Umbilical cord (tissue), 2 donors: Measurements from ENCODE around the gene ENKUR. TPM values are rescaled to one million over a fixed set of nuclear protein-coding genes. Genes with fewer than 3 reads are reported as not detected.
"Not testable (repeated sequence)": the region's sequence is repeated elsewhere in the genome, so short reads cannot be mapped to it uniquely, and the experiment has no call there.

Source experiments
- DNase-seq: peaks from one replicate; pipeline ENCODE4 v3.0.0-alpha.2; 2015; ENCODE audit warnings: low spot score
- total RNA-seq: library from RNA; depleted of rRNA; stranded (reverse); fragments of >200 nt; gene quantifications from one replicate; pipeline ENCODE4 v1.2.3, GENCODE V29; 2014; ENCODE audit warnings: low replicate concordance; ENCODE audit not compliant: insufficient read depth

Gene ENKUR
- total RNA-seq, 1 donor from 2014 or later: 2.9 TPM

DNA sequence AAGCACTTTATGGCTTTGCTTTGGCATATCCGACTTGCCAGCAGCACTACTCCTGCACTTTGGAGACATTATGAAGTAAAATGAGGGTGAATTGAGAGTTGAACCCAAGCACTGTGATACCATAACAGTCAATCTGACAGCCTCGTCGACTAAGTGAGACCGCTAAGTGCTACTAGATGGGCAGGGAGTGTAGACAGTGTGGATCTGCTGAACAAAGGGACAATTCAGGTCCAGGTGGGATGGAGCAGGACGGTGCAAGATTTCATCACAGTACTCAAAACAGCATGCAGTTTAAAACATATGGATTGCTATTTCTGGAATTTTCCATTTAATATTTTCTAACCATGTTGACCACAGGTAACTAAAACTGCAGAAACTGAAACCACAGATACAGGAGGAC, 42.8 kb downstream of the ENKUR start:
- no peak for DNase-seq

DNA sequence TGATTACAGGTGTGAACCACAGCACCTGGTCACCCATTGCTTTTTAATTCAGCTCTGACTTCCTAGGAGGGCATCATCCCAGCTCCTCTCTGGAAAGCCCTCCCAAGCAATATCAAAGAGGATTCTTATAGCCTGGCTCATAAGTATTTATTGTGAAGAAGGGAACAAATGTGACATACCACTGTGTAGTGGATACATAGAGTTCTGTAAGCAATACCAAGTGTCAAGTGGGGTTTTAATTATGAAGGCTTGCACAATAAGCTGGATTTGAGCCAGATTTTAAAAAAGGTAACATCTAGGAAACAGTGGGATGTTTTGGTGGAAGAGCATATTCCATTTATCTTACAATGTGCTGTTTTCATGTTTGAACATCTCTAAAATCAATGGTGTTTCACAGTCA, 44.6 kb downstream of the ENKUR start:
- no peak for DNase-seq

DNA sequence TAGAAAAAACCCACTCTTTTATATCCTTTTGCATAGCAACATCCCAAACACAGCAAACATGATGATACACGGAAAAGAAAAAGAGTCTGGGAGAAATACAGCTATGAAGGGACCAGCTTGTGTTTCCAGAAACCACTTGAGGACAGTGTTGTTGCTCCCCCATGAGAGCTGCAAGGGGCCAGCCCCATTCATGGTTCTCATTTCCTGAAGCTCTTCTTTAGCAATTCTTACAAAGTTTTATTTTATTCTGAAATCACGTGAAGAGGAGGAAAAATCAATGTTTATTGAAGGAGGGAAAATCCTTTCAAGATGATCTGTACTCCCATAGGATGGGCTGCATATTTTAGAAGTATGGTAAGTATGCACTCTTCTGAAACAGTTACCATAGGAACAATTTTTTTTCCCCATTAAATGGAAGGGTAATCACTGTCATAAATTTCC, 46.1 kb downstream of the ENKUR start:
- peak; percentile 57 for DNase-seq

DNA sequence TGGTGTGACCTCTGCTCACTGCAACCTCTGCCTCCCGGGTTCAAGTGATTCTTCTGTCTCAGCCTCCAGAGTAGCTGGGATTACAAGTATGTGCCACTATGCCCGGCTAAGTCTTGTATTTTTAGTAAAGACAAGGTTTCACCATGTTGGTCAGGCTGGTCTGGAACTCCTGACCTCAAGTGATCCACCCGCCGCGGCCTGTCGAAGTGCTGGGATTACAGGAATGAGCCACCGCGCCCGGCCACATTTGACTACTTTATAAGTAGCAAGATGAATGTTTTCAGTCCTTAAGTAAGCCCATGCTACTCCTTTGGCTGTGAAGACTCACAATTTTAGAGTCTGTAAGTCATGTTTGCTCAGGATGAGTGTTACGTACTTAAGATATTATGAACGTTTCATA, 47.0 kb downstream of the ENKUR start:
- DNase-seq: not testable (repeated sequence)

DNA sequence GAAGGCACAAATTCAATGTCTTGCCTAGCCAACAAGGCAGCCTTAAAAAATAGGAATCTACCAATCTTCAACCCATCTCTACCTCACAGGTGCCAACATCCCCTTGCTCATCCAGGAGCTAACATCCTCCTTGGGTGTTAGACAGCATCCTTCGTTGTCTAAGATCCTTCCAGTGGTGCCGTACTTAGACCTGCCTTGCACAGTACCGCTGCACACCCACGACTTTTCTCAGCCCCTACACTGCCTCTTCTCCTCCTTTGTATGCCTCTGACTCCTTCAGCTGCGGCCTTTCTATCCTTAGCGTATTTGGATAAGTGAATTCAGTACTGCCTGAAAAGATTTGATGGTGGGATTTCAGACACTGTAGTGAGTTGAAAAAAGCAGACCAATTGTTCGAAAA, 47.6 kb downstream of the ENKUR start:
- no peak for DNase-seq

DNA sequence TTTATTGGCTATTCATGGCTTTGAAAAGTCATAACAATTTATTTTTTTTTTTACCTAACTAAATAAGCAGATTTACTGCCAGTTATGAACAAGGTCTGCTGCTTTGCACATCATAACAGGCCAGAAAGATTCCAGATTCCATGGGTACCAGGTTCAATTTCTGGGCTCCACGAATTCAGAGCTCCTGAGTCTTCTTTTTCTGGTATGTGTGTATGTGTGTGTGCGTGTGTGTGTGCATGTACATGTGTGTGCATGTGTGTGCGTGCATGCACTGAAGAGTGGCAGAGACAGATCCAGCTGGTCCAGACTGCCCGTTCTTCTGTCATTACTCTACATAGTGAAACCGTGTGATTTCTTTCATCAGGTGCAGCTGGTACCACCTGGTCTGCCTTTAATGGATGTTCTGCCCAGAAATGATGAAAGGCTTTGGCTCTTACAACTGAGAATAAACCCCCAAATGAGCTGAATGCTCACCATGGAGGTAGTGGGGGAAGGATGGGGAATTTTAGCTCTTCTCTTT, 48.9 kb downstream of the ENKUR start:
- DNase-seq: no peak

DNA sequence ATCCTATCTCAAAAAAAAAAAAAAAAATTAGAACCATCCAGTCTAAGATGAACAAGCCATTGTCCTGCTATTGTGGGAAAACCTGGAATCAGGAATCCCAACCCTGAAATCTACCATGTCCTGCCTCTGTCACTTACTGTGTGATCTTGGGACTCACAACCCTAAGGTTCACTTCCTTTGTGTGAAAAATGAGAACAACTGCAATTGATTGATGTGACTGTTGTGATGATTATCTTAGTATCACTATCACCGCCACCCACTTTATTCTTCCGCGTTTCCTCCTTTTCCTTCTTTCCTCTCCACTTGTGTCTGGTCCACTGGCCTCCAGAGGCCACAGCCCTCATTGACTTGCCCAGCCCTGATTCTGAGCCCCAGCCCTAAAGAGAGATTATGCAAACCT, 50.9 kb downstream of the ENKUR start:
- no peak for DNase-seq

DNA sequence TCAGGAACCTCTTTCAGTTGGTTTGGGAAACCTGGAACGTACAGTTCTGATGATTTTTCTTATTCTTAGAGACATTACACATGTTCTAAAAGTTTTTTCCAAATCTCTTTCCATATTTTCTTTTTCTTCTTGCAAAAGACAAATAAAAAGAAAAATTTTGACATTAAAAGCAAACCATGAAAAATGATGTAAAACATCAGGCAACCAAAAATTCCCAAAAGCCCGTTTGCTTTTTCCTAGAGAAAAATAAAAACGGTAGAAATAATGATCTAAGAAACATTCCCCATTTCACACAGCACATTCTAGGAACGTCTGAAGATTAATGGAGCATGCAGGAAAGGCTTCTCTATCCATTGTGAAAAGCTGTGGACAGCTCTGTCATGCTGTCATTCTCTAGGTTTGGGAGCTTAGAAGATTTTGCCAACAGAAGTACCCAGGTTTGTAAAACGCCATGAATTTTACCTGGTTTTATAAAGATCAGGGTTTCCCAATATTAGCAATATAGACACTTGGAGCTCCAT, 52.4 kb downstream of the ENKUR start:
- no peak for DNase-seq

DNA sequence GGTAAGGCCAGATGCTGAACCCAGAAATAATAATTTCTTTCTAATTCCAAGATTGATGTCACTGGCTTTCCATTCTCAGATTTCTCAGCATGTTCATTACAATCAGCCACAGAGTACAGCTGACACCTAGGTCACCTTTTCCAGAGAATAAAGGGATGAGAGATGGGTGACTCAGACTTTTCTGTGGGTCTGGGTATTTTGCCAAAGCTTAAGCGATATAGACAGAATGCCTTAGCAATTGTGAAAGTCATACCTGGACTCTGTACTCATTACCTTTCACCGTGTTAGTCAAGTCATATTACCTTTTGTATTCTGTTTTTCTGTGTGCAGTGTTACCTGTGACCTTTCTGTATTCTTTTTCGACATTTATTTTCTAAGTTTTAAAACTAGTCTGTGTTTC, 53.0 kb downstream of the ENKUR start:
- no peak for DNase-seq

DNA sequence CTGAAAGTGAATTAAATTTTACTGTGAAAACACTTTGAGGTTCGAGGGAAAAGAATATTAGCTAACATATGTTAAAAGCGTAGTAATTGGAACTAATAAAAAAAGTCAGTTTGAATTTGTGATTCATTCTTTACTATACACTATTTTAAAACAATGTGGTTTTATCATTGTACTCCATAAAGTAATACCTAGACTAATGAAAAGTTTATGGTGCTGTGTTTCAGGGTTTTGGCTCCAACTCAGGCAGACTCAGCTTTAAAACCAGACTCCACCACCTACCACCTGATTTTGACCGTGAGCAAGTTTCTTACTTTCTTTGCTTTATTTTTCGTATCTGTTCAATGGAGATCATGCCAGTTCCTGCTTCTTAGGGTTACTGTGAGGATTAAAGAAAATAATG, 54.4 kb downstream of the ENKUR start:
- no peak for DNase-seq

DNA sequence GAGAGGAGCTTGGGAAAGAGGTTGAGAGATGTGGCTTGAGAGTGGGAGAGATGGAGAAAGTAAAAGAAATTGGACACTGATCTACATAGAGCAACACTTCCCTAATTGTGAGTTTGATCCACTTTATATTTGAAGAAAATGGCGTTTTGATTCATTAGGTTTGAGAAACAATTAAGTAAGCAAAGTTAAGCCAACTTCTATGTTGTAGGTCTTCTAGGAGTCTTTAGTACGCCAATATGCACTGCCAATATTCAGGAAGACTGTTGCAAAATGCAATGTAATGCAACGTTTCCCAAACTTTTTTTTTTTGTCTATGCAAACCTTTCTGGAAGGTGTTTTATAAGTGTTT, 56.6 kb downstream of the ENKUR start:
- DNase-seq: no peak

DNA sequence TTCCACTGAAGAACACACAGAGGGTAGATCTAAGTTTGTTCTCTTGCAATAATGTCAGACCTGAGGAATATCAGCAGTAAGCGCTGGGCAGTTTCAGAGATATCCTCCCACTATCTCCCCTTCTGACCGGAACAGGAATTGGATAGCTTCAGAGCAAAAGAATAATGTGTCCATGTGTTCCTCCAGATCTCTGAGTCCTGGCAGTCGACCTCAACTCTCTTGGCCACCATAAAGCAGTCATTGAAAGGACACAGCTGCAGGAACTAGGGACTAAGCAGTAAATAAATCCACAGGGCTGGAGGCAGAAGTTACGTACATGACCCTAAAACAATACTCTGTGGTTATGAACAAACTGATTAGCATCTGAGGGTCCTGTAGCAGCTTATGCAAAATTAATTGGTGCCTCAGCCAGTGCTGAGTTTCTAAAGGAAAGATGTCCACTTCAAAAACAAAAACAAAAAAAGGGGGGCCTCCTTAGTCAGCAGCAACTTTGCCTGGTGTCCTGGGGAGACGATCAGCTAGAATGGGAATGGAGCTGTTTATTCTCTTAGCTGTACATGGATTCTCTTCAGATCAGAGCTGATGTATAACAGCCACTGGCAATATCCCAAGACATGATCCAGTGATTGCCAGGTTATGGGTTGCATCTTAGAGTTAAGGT, 57.1 kb downstream of the ENKUR start:
- peak; percentile 49 for DNase-seq

DNA sequence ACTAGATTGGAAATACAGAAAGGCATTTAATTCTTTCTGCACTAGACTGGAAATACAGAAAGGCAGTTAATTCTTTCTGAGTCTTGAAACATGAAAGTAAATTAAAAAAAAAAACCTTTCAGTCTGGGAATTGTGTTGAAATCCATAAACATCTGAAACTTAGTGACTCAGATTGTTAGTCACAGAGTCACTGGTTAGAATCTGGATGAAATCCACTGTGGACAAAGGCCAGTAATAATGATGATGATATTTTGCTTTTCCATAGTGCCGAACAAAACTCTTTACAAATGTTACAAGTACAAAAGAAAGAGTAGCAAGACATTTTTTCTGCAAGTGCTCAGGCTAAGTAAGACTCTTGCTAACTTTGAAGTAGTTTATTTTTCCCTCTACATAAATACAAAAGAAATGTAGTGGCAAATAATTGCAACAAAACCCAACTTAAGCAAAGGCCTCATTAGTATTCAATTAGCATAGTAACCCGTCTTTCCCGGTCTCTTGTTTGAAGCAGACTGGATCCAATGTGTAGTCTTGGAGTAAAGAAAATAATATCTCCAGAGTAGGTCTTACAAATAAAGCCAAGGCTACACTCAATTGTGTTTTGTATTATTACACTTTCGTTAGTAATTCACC, 57.8 kb downstream of the ENKUR start:
- peak; percentile 69 for DNase-seq

DNA sequence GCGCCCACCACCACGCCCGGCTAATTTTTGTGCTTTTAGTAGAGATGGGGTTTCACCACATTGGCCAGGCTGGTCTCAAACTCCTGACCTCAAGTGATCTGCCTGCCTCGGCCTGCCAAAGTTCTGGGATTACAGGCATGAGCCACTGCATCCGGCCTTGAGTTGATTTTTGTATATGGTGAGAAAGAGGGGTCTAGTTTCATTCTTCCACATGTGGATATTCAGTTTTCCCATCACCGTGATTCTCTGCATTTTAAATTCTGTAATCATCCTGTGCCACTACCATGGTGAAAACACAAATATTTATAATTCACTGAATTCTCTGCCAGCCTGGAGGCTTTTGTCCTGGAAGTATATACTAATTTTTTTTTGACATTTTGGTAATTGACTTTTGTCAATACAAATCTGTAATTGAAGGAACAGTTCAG, 58.3 kb downstream of the ENKUR start:
- DNase-seq: not testable (repeated sequence)

DNA sequence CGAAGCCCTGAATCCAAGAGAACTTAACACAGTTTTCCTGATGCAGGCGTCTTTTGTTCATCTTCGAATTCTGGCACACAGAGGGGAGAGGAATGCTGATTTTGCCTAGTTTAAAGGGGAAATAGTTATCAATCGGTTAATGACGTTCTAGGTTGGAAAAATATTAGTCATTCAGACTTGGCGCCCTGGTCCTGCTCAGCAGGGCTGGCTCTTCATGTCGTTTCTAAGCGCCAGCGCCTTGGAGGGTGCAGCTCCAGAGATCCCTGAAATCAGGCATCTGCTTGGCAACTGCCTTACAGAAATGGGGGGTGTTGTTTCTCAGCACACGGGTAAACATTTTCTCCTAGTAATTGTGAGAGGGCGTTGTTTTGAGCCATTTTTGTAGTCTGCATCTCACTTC, 62.3 kb downstream of the ENKUR start:
- no peak for DNase-seq

DNA sequence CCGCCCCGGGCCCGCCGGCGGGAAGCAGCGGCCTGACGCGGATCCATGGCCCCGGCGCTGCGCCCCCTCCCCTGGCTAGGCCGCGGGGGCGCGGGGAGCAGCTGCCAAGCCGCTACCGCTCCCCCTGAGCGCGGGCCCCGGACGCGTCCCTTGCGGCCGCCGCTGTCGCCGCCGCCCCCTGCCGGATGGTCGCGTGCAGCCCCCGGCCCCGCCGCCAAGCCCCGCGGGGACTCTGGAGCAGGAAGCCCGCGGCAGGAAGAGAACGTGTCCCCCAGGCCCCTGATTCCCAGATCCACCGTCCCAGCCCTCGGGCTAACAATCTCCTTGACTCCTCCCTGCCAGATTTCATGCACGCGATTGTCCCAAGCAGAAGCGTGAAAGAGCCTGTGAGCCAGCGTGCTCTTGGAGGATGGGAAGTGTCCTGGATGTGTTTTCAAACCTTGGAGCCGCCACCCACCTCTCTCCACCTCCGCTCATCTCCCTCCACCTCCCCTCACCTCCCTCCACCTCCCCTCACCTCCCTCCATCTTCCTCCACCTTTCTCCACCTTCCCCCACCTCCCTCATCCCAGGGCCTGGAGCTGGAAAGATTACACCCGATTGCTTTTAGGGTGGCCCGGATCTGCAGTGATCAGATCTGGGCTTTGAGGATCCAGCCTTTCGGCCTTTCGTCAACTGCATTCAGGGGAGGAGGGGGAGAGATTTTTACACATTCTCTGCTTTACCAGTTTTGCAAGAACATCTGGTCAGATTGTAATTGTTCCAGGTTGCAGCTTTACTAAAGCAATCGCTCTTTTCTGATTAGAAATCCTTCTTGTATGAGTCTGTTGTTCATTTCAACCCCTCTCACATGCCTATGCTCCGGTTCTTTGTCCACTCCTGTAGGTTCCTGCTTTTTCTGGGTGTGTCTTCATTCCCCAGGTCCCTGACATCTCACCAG, 63.0 kb downstream of the ENKUR start:
- DNase-seq: peak; percentile 55

DNA sequence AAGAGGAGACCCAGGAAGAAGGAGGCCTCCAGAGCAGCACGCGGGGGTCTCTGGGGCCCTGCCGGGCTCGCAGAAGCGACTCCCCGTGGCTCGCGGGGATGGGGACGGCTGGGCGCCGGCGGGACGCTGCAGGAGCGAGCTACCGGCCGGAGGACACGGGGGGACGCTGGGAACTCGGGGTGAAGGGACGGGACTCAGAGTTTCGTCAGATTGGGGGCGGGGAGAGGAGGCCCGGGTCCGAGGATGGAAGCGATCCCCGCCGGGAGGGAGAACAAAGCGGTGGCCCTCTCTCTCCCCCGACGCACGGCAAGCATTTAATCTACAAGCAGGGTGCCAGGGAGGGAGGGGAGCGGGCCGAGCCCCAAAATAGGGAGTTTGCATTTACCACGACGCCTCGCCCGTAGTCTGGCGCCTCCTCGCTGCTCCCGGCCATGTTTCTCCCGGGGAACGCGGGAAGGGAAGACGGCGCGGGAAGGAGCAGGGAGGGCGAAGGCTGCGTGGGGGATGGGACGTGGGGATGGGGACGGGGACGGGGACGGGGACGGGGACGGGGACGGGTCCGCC, 63.7 kb downstream of the ENKUR start, which contains the start of gene PRTFDC1:
TSS of gene PRTFDC1 (minus strand) at position 464 of the 564 bp plus-strand sequence. CDS start at position 433, 31 bp downstream.
- DNase-seq: peak; percentile 40

DNA sequence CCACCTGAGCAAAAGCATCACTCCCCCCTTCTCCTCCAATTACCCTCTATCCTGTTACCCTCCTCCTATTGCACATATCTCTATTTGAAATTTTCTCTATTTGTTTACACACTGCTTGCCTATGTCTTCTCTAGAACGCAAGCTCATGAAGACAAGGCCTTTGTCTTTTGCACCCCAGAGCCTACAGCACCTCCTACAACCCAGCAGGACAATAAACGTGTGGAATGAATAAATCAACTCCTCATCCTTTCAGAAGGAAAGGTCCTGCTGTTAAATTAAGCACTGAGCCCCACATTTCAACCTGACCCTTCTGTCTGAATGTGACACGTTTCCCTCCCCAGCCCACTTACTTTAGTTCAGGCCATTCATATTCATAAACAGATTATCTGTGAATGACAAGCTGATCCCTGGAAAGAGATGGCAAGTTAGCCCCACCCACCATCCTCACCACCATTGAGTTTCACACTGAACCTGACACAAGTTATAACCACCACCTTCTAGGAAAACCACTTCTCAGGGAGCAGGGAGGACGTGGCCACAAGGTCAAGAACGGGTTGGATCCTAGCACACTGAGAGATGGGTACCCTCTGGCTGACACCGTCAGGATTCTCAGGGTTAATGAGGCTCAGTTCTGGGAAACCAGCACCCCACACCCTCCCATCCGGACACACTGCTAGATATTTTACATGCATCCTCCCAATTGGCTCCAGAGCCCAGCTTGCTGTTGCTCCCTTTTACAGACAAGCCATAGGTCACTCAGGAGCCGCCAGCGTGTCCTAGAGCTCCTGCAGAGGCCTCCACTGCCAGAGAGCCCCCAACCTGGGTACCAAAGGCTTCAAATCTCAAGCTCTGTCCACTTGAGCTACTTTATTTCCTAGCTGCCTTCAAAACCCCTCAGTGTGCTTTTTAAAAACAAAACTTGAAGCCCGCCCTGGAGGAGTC, 64.5 kb downstream of the ENKUR start:
- DNase-seq: peak; percentile 54

DNA sequence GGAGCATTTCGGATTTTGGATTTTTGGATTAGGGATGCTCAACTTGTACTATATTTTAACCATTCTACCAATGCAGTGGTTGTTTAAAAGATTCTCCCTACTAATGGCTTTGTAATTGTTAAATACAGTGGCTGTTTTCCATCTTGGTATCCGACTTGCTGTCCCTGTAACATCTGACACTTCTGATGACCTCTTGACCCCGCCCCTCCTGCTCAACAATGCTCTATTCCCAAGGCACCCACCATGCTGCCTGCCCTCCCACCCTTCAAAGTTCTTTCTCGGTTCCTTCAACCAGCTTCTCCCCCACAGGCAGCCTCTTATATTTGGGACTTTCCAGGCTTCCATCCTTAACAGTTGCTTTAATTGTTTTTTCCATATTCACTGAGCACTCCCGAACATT, 65.5 kb downstream of the ENKUR start:
- no peak for DNase-seq

DNA sequence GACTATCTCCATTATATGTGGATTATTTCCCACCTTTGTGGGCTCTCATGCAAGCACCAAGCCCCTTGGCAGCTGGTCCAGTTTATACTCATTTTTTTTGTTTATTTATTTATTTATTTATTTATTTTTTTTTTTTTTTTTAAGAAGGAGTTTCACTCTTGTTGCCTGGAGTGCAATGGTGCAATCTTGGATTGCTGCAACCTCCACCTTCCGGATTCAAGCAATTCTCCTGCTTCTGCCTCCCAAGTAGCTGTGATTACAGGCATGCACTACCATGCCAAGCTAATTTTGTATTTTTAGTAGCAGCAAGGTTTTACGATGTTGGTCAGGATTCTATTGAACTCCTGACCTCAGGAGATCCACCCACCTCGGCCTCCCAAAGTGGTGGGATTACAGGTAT, 66.3 kb downstream of the ENKUR start:
- DNase-seq: no peak
